ENCODE measurements around the gene ZACN. TPM values are rescaled to one million over a fixed set of nuclear protein-coding genes. Genes with fewer than 3 reads are reported as not detected.

ZACN gene
- total RNA-seq (under 1 TPM in 3 of 9 donors, not detected in 6; 0.06 to 0.19 (median 0.13) TPM), polyA plus RNA-seq (1 to 10 TPM in 2 of 3 donors, not detected in 1; 3.1 to 3.3 TPM)
- long read RNA-seq, donor 1, transcript ZACN-205 (1 exons, 2,651 nt): major isoform, 145 of 237 reads
- long read RNA-seq, donor 1, partial matches to known transcripts: 35 of 237 reads
- long read RNA-seq, donor 1, other reads (novel, unspliced or antisense): 57 of 237 reads
- long read RNA-seq, donor 2, transcript ZACN-205 (1 exons, 2,651 nt): major isoform, 125 of 154 reads
- long read RNA-seq, donor 2, partial matches to known transcripts: 19 of 154 reads
- long read RNA-seq, donor 2, other reads (novel, unspliced or antisense): 10 of 154 reads
- long read RNA-seq, donor 3, transcript ZACN-205 (1 exons, 2,651 nt): major isoform, 121 of 121 reads
- long read RNA-seq, donor 3, partial matches to known transcripts: 0 of 121 reads
- long read RNA-seq, donor 3, other reads (novel, unspliced or antisense): 0 of 121 reads
- long read RNA-seq, donor 4: 0 reads
- long read RNA-seq, donor 5: 0 reads
- long read RNA-seq, donor 6: 0 reads
- long read RNA-seq, donor 7, transcript ZACN-205 (1 exons, 2,651 nt): major isoform, 110 of 110 reads
- long read RNA-seq, donor 7, partial matches to known transcripts: 0 of 110 reads
- long read RNA-seq, donor 7, other reads (novel, unspliced or antisense): 0 of 110 reads
- long read RNA-seq, donor 8, transcript ZACN-205 (1 exons, 2,651 nt): major isoform, 193 of 223 reads
- long read RNA-seq, donor 8, partial matches to known transcripts: 10 of 223 reads
- long read RNA-seq, donor 8, other reads (novel, unspliced or antisense): 20 of 223 reads
- long read RNA-seq, donor 9, transcript ZACN-205 (1 exons, 2,651 nt): major isoform, 142 of 142 reads
- long read RNA-seq, donor 9, partial matches to known transcripts: 0 of 142 reads
- long read RNA-seq, donor 9, other reads (novel, unspliced or antisense): 0 of 142 reads
- long read RNA-seq, donor 10, transcript ZACN-205 (1 exons, 2,651 nt): major isoform, 119 of 141 reads
- long read RNA-seq, donor 10, partial matches to known transcripts: 15 of 141 reads
- long read RNA-seq, donor 10, other reads (novel, unspliced or antisense): 7 of 141 reads

DNA sequence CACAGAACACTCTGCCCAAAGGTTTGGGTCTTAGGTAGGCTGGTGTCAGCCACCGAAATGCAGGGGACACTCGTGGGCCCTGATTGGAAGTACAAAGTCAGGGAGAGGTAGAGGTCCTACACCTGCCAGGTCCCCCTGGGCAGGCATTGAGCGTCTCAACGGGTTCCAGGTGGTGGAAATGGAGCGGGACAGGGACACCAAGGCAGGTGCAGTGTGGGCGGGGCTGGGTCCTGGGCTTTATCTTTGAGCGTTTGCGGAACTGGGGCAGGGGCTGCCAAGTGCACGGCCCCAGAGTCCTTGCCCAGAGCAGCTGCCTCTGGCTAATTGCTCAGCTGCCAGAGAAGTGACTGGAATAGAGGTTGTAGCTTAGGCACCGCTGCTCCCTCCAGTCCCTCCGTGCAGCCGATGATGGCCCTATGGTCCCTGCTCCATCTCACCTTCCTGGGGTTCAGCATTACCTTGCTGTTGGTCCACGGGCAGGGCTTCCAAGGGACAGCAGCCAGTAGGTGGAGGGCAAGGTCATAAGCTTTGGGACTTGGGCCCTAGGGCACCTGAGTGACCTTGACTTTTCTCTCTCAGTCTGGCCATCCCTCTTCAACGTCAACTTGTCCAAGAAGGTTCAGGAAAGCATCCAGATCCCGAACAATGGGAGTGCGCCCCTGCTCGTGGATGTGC is at the start of gene ZACN:
ZACN (plus strand) TSS at position 323 of the 675 bp plus-strand sequence; CDS start at position 406, 83 bp downstream.
- Histone ChIP-seq H3K9me3 (replicated peaks in 1 of 3) (no peaks in the 10 kb centered on the region), H3K36me3 (replicated peaks in 1 of 2) (peaks cover 0 to 10% of the 10 kb centered on the region in 2 donors), H3K4me3 (no peak within 1 kb of the TSS), H3K27me3 (peaks cover 56% of the 10 kb centered on the region), H3K27ac (no peak within 1 kb of the TSS), H3K4me1 (replicated peaks in 1 of 2) (no peaks in the 10 kb centered on the region)
- intact Hi-C loops (cut with DNase I): no loop called here
- WGBS, 4 donors: 48 to 66% (median 58%) methylated on average over 7 to 17 of the region's 17 CpGs
- TF ChIP-seq, protein P1, sequence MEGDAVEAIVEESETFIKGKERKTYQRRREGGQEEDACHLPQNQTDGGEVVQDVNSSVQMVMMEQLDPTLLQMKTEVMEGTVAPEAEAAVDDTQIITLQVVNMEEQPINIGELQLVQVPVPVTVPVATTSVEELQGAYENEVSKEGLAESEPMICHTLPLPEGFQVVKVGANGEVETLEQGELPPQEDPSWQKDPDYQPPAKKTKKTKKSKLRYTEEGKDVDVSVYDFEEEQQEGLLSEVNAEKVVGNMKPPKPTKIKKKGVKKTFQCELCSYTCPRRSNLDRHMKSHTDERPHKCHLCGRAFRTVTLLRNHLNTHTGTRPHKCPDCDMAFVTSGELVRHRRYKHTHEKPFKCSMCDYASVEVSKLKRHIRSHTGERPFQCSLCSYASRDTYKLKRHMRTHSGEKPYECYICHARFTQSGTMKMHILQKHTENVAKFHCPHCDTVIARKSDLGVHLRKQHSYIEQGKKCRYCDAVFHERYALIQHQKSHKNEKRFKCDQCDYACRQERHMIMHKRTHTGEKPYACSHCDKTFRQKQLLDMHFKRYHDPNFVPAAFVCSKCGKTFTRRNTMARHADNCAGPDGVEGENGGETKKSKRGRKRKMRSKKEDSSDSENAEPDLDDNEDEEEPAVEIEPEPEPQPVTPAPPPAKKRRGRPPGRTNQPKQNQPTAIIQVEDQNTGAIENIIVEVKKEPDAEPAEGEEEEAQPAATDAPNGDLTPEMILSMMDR (IDR thresholded peaks at IDR 0.05): no peak
- no peak for TF ChIP-seq POLR2A (IDR thresholded peaks at IDR 0.05)
- DNase-seq: no peak

DNA sequence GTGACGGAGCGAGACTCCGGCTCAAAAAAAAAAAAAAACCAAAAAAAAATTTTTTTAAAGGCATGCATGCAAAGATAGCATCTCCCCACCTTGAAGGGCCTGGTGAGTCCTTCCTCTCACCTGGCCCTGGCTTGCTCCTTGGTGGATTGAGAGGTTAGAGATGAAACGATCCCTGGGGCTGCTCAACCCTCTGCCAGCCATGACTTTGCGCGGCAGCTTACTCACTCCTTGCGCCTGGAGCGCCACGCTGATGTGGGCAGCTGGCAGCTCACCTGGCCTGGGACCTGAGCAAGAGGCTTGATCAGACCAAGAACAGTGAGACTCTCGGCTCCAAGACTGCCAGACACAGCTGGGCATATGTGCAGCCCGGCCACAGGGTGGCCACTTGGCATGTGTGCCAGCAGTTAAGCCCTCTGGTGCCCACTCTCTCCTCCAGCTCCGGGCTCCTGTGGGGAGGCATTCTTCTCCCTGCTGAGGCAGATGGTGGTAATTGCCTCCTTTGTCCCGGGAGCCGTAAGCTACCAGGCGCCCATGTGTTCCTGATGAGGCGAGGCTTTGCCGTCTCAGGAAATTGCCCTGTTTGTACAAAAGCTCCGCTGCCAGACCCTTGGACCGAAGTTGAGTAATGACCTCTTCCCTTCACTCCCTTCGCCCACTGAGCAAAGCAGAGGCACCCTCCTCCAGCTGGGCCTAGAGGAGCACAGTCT is 46.8 kb upstream of the ZACN start:
- Histone ChIP-seq H3K36me3 (replicated peaks in 1 of 2) (no peaks in the 10 kb centered on the region), H3K4me1 (replicated peaks in 1 of 2) (peaks cover 7 to 27% of the 10 kb centered on the region in 2 donors), H3K4me3 (no peak overlapping the region), H3K27ac (no peak overlapping the region), H3K9me3 (replicated peaks in 1 of 3) (no peaks in the 10 kb centered on the region), H3K27me3 (no peaks in the 10 kb centered on the region)
- DNase-seq: no peak
- 73 to 86% (median 80%) methylated on average over 7 to 20 of the region's 20 CpGs for WGBS, 4 donors
- TF ChIP-seq, protein P1 (IDR thresholded peaks at IDR 0.05): peak in 1 of 6 experiments; percentile 31
- TF ChIP-seq POLR2A (IDR thresholded peaks at IDR 0.05): no peak
- intact Hi-C loops (cut with DNase I): no loop called here

DNA sequence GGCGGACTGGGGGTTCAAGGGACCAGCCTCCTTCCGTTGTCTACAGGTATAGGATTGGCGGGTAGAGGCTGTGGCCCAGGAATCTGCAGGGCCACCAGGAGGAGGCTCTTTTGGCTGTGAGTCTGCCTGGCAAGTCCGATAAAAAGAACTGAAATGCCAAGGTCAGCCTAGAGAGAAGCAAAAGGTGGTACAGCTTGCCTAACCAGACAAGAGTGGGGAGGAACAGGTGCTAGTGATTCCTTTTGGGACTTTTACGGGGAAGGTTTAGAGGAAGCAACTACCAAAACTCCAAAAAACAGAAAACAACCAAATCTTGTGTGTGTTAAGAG is 46.2 kb upstream of the ZACN start:
- no peak for TF ChIP-seq POLR2A (IDR thresholded peaks at IDR 0.05)
- TF ChIP-seq, protein P1 (IDR thresholded peaks at IDR 0.05): peak in 2 of 6 experiments; percentile 9 to 10
- Histone ChIP-seq H3K9me3 (replicated peaks in 1 of 3) (no peaks in the 10 kb centered on the region), H3K27me3 (no peaks in the 10 kb centered on the region), H3K27ac (no peak overlapping the region), H3K36me3 (replicated peaks in 1 of 2) (no peaks in the 10 kb centered on the region), H3K4me1 (replicated peaks in 1 of 2) (peaks cover 7 to 27% of the 10 kb centered on the region in 2 donors), H3K4me3 (no peak overlapping the region)
- peak in 1 of 7 donors; percentile 52 for DNase-seq
- intact Hi-C loops (cut with DNase I): no loop called here
- 50 to 78% (median 65%) methylated on average over 5 of the region's 5 CpGs for WGBS, 4 donors
